Measurements from ENCODE around the gene POLA1.

POLA1 gene

DNA sequence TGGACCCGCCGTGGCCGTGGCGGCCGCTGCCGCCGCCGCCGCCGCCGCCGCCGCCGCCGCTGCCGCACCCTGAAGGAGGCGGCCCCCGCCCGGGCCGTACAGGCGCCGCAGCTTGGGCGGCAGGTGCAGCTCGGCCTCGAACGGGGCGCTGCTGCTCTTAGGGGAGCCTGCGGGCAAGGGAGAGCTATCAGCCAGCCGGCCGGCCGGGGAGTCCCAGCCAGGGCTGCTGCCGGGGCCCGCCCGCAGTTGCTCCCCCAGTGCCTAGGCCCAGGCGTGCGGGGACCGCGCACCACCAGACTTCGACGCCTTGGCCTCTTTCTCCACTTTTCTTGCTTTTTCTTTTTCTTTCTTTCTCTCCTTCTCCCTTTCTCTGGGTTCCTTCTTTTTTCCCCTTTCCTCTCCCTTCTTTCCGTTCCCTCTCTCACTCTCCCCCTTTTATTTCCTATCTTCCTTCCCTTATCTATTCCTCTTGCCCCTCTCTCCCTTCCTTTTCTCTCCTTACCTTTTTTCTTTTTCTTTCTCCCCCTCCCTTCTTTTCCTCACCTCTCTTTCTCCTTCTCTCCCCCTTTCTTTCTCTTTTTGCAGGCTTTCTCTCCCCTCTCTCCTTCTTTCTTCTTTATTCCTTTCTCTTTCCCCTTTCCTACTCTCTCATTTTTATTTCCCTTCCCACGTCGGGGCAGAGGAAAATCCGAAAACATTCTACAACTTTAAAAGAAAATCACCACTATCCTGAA lies 320.1 kb downstream of the POLA1 start:
- no peak for DNase-seq

DNA sequence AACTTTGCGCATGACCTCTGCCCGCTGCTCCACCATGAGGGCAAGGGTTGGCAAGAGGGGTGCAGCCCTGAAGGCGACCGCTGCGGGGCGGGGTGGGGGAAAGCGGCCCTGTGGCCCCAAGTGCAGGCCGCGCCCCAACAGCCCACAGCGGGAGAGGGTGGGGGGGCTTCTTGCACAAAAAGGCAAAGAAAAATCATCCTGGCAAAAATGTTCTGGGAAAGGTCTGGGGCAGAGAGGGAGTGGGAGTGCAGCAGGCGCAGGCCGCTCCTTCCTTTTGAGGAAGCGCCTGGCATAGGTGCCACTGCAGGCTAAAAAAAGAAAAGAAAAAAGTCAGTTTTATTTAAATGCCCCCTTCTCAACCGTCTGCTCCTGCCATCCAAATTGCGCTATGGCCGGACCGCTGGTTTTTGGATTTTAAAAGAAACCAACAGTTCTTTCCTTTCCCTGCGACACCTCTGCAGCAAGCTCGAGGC lies 320.7 kb downstream of the POLA1 start:
- DNase-seq, result no peak

DNA sequence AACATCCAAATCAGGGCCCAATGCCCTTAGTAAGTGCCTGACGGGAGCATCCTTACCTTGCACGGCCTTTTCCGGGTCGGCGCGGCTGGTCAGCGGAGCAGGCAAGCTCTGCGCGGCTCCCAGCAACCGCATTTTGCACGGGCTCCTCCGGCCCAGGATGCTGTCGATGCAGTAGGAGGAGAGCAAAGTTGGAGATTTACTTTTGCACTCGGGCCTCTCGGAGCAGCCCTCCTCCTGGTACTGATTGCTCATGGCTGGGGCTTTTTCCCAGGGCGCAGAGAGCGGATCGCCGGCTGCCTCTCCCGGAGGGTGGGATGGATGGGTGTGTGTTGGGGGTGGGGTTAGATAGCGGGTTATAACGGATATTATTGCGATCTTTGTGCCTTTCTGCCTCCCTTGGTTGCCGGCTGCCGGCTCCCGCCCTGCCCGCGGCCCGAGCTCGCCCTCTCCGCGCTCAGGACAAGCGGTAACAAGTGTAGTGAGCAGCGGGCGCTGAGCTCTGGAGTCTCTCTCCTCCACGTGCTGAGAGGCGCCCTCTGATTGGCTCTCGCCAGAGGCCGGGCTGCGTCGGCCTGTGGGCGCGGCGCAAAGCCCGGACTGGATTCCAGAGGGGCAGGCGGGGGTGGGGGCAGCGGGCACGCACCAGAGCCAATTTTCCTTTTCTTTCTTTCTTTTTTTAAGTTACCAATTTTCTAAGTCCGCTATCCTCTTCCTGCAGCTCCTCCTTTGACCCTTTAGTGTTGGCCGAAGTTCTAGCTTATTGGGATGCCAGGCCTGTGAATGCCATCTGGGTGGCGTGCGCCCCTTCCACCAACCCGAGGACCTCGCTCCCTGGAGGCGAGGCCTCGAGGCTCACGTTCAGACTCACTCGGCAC lies 322.0 kb downstream of the POLA1 start, which contains the start of gene ARX:
Gene ARX (minus strand): TSS at position 480 of the 875 bp plus-strand sequence. CDS start 228 bp downstream, at position 252.
- DNase-seq, result no peak

DNA sequence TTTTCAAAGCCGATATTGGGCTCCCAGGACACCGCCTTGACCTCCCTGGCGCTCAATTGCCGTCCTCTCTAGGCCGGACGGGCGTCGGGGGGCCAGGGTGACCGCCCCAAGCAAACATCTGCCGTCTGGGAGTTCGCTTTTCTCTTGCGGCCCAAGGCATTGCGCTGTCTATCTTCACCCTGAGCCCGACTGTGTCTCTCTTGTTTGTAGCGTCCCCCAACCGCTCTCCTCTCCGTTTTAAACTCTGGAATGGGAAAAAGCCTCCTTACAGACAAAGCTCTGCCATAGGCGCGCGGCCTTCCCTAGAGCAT lies 322.6 kb downstream of the POLA1 start:
- DNase-seq, result no peak

DNA sequence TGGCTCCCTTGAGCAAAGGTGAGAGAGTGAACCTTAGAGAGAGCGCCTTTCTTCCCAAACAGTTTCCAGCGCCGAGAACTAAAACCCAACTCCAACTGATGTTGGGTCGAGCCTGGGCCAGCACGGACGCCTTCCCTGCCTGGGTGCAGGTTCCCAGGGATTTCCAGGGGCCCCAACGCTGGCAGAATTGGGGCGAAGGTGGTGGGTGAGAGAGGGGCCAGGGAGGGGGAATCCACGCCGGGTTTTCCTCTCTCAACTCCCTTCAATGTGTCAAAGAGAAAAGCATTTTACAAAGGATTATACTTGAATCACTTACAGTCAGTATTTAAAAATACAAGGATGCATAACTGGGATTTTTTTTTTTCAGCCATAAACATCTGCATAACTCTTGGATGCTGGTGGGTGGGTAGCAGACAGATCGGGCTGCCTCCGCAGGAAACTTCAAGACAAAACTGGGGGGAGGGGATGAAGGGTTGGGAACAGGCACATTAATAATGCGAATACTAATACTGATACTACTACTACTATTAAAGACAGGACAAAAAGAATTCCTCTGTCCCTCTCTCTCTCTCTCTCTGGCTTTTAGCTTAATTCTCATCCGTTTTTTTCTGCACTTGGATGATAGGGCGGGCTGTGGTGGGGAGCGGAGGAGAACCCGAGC lies 323.4 kb downstream of the POLA1 start:
- no peak for DNase-seq

DNA sequence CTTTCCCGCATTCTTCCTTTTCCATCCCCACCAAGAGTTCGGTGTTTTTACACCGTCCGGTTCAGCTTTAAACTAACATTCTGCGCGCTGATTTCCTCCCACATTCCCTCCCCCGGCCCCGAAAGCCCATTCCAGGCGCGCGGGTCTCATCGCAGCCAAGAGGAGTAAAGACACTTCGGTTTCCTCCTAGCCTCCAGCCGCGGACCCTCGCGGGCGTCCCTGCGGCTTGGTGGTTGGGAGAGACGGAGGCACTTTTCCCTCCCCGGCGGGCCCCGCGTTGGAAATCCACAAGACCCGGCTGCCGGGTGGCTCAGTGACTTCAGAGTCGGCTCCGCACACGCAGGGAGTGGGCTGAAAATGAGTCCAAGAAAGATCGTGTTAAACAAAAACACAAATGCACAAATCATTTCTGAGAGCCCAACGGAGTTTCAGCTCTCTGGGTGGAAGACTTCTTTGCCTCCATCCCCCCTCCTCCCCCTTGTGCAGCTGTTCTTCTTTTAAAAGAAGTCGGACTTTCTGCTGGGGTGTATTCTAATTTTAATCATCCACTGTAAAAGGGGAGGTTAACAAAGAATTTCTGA lies 324.0 kb downstream of the POLA1 start:
- no peak for DNase-seq

DNA sequence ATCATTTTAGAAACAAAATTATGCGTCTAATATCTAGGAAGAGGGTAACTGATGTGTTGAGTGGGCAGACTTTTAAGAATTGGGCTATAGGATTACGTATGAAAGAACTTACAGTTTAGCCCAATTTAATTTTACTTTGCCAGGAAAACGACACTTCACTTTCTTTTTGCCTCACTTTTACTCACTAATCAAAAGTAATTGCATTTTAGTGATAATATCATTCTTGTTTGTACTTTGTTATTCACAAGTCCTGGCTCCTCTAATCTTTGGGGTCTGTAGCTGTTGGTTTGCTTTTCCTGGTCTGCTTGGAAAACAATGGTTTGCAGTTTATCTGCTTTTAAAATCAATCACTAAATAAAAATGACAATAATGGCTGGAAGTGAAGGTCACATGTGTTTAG lies 325.0 kb downstream of the POLA1 start:
- DNase-seq, result no peak

DNA sequence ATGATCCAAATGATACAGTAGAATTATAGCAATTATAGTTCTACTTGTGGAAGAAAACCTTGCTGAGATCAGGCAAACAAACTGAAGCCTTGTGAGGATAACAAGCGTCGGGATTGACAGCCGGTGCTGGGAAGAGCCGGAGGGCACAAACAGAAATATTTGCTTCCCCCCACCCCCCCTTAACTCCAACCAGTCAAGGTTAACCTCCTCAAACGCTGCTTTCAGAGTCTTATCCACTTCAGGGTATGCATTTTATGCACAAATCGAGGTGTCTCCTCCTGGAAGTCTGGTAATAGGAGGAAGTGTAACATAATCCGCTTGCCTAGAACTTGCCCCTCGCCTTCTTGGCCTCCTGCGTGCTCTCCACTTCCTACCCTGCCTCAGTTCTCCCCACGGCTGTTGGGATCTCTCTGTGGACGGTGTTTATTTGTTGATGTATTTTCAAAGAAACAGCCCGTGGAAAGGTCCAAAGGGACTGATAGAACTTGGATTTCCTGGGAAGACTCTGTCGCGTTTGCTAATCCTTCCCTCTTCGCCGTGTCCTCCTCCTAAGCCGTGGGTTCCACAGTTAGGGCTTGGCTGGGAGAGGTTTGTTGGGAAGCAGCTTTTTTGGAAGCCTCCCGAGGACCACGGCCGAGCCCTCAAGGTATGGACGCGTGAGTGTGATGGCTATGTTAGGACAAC lies 326.1 kb downstream of the POLA1 start:
- DNase-seq, result no peak

DNA sequence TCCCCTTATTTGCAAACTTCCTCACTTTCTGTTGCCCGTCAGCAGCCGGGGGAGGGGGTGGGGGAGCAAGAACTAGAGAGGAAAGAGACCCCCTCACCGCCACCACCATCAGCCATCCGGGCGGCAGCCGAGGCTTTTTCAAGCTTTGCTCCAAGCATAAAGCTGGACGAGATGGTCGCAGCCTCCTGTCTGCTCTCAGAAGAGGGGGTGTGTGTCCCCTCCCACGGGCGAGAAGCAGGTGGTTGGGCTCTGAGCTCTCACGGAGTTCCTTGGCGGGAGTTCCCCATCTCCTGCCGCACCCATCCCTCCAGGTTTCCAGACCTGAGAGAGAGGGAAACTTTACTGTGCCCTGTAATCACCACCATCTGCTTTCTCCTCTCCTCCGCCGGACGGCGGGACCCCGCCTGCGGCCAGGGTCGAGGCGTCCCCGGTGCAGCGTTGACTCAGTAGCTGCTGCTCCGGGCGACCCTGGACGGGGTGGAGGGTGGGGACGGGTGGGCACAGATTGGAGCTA lies 326.7 kb downstream of the POLA1 start:
- no peak for DNase-seq

DNA sequence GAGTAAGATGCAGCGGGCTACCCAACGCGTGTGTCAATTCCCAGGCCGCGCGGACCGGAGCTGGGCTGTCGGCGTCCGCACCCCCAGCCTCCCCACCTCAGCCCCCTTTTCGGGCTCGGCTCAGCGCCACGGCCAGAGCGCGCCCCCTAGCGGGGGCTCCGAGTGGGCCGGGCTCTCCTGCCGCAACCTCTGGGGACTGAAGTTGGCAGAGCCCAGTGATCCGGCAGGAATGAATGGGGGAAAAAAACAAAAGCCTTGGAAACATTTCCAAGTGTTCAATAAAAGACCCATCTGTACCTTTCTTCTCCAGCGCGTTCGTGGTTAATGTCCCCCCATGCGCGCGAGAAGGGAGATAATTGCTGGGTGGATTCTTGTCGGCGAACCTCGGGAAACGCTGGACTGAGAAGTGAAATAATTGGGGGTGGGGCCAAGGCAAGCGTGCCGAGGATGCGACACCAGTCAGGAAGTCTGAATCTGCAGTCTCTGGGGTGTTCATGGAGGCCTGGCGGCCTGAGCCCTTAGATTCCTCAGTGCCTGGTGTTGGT lies 327.3 kb downstream of the POLA1 start:
- no peak for DNase-seq

DNA sequence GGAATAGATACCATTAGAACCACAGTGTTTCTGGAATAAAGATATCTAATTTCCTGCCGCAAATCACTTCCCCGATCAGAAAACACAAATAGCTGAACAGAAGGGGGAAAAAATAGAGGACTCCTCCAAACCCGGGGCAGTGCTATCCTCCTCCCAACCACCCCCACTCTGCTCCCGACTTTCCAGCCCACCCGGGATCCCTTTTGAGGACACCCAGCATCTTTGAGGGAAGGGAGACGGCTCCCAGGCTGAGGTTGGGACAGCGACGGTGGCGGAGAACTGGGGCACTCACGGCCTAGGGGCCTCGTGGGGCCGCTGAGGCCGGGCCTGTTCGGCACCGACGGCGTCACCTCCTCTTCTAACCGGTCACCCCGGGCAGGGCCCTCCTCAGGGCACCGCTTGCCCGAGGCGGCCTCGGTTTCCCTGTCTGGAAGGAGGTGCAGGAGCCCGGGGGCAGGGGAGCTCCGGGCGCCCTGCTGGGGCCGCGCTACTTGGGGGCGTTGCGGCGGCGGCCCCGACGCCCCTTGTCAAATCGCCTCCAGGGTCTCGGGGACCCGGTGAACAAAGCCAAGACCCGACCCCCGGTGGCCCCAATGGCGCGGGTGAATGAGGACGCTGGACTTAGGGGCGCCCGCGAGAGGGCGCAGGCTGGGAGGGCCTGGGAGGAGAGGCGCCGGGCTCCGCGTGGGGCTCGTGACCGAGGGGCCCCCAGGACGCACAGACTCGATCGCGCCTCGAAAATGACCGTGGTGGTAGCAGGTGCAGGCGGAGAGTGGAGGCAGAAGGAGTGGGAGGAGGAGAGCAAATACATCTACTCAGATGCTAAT lies 329.0 kb downstream of the POLA1 start:
- no peak for DNase-seq

DNA sequence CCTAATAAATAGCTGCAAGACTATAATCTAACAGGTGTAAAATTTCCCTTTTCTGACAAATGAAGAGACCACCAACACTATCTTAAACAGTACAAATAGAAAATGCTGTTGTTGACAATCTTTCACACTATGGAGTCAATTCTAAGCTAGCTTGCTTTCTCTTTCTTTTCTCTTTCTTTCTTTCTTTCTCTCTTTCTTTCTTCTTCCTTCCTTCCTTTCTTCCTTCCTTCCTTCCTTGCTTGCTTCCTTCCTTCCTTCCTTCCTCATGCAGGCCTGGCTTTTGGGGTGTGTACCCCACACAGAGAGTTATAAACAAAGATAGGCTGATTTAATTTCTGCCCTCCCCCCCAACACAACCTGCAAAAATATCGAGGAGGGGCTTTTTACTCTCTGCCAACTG lies 330.2 kb downstream of the POLA1 start:
- no peak for DNase-seq

DNA sequence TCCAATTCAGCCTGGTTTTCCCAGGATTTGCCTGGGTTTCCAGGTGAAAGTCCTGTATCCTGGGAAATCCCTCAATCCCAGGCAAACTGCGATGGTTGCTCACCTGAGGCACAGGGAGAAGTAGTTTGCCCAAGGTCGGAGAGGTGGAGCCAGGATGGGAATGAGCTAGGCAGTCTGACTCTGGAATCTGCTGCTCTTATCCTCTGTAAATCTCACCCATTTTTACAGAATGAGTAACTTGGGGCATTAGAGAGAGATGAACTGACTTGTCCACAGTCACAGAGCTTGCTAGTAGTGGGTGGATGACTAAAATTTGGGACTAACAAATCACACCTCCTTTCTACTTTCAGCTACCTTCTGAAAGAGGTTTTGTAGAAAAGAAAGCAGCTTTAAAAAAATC lies 331.9 kb downstream of the POLA1 start:
- DNase-seq, result no peak

DNA sequence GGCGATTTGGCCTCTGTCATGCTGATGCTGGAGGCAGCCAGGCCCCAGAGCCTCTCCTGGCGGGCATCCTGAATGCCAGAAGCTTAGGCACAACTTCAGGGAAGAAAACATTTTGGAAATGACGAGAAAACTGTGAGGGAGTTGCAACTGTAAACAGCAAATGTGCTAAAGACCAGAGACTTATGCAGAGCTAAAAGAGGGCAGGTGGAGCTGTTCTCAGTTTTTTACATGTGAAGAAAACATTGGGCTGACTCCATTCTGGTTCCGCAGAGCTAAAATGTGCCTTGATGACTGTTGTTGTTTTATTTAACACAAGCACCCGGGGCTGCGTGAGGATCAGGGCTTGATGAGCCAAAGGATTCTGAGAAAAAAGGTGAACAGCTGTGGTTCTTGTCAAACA lies 332.9 kb downstream of the POLA1 start:
- DNase-seq, result no peak

DNA sequence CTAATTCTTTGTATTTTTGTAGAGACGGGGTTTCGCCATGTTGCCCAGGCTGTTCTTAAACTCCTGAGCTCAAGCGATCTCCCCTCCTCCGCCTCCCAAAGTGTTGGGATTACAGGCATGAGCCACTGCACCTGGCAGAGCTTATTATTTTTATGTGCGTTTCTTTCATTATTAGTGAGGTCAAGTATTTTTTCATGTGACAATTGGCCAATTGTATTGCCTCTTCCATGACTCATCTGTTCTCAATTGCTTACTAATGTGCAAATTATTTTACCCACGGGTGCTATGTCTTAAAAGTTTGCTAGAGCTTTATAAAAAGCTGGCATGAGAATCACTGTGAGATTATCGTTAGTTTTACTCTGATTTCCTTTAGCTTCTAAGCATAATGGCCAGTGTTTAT lies 335.0 kb downstream of the POLA1 start:
- no peak for DNase-seq

DNA sequence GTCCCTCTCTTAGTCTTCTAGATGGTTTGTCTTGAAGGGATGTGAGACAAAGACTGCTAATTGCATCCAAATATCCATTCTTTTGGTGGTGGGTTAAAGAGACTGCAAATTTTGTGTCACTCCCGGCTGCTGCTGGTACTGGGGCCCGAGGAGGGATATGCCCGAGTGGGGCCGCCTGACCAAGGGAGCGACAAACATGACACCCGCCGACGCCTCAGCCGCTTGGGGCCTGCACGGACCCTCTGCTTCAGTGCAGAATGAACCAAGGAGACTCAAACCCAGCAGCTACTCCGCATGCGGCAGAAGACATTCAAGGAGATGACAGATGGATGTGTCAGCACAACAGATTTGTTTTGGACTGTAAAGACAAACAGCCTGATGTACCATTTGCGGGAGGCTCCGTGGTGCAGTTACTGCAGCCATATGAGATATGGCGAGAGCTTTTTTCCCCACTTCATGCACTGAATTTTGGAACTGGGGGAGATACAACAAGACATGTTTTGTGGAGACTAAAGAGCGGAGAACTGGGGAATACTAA lies 335.6 kb downstream of the POLA1 start:
- DNase-seq, result no peak

DNA sequence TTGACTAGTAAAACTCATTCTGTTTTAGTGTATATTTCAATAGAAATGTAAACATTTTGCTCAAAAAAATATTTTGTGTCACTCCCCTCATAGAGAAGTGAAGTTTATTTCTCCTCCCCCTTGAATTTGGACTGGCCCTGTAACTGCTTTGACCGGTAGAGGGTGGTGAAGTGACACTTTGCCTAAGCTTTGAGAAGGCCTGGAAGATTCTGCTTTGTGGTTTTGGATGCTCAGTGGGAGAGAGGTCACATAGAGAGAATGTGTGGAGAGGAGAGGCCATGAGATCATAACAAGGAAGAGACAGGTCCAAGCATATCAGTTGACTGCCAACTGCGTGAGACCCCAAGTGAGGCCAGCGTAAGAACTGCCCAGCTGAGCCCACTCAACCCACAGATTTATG lies 341.2 kb downstream of the POLA1 start:
- DNase-seq, result no peak

DNA sequence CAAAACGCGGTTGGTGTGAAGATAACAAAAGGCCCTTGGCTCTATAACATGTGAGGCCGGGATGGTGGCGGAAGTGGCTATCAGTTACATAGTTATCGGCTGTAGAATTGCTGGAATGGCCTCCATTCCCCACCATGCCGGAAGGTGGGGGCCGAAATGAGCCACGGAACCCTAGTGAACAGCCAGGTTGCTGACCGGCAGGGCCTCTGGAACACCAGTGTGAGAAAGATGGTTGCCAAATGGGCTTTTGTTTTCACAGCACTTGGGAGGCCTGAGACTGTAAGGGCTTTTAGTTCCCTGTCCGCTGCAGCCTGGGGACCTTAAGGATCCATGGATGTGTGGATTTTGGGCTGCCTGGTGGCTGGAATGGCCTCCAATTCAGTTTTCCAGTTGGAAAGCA lies 345.3 kb downstream of the POLA1 start:
- DNase-seq, result no peak

DNA sequence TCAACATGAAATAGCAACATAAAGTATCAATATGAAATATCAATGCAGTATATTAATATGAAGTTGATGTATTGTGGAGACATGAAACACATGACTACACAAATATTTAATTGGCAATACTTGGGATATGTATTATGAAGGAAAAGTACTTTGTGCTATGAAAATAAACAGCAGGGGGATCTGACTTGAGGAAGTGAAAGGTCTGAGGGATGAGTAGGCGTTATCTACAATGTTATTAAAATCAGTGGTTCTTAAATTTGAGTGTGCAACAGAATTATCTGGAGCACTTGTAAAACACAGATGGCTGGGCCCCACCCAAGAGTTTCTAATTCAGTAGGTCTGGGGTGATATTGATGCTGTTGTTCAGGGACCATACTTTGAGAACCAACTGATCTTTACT lies 349.5 kb downstream of the POLA1 start:
- DNase-seq, result no peak
